Sigmoid colon (tissue), 4 donors: Measurements from ENCODE around the gene KIF5C.

Experiments used
- CTCF ChIP-seq, 4 experiments: fragments of 450-650 bp in 3 of 4; fragments of 200-600 bp in 1 of 4; IDR thresholded peaks; one replicate each; pipeline ENCODE4 v1.5.1; 2016 to 2019; ENCODE audit warnings: antibody characterized with exemption in 4 of 4, mild to moderate bottlenecking in 3 of 4, moderate library complexity in 2 of 4
- EP300 ChIP-seq, 4 donors: sonication (generic); formaldehyde crosslinking; IDR thresholded peaks; one replicate each; pipeline ENCODE4 v1.6.1; 2017; ENCODE audit warnings: antibody characterized with exemption in 4 of 4

GRCh38 chr2:148963461-148963860 is 88.4 kb downstream of the KIF5C start:
- TF ChIP-seq CTCF (IDR thresholded peaks at IDR 0.05) (no peak), EP300 (IDR thresholded peaks at IDR 0.05) (no peak)
